Suprapubic skin (tissue), 3 donors: ENCODE measurements around the gene ALAS1.

Experiments used
- EP300 ChIP-seq: sonication (generic); formaldehyde crosslinking; IDR thresholded peaks from one replicate; pipeline ENCODE4 v1.6.1; 2017; ENCODE audit warnings: antibody characterized with exemption
- POLR2A ChIP-seq, 2 donors: fragments of 450-650 bp; IDR thresholded peaks; one replicate each; pipeline ENCODE4 v1.6.1; 2017; ENCODE audit warnings: antibody characterized with exemption in 2 of 2, mild to moderate bottlenecking in 2 of 2, moderate library complexity in 2 of 2
- TF ChIP-seq, protein P1 (sequence below), 2 donors: fragments of 200-600 bp in 1 of 2; fragments of 450-650 bp in 1 of 2; sonication (generic) in 1 of 2; IDR thresholded peaks; one replicate each; pipeline ENCODE4 v1.5.1; 2016 to 2019; ENCODE audit warnings: antibody characterized with exemption in 2 of 2, mild to moderate bottlenecking in 1 of 2, moderate library complexity in 1 of 2

DNA sequence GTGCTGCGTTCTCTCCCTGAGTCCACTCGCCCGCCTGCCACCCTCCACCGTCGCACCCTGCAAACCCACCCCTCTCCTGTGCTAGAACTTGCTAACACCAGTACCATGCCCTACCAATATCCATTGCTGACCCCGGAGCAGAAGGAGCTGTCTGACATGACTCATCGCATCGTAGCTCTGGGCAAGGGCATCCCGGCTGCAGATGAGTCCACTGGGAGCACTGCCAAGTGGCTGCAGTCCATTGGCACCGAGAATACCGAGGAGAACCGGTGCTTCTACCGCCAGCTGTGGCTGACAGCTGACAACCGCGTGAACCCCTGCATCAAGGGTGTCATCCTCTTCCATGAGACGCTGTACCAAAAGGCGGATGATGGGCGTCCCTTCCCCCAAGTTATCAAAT, 4.9 kb upstream of the ALAS1 start:
- TF ChIP-seq, protein P1, sequence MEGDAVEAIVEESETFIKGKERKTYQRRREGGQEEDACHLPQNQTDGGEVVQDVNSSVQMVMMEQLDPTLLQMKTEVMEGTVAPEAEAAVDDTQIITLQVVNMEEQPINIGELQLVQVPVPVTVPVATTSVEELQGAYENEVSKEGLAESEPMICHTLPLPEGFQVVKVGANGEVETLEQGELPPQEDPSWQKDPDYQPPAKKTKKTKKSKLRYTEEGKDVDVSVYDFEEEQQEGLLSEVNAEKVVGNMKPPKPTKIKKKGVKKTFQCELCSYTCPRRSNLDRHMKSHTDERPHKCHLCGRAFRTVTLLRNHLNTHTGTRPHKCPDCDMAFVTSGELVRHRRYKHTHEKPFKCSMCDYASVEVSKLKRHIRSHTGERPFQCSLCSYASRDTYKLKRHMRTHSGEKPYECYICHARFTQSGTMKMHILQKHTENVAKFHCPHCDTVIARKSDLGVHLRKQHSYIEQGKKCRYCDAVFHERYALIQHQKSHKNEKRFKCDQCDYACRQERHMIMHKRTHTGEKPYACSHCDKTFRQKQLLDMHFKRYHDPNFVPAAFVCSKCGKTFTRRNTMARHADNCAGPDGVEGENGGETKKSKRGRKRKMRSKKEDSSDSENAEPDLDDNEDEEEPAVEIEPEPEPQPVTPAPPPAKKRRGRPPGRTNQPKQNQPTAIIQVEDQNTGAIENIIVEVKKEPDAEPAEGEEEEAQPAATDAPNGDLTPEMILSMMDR (IDR thresholded peaks at IDR 0.05) = no peak
- TF ChIP-seq POLR2A (IDR thresholded peaks at IDR 0.05) = no peak
- TF ChIP-seq EP300 = no peak
